Stimulated activated CD8-positive, alpha-beta memory T cell treated with anti-CD3 and anti-CD28 coated beads, Interleukin-4, amount 100 ng/mL, for 48 hours (primary cell): ENCODE results near the gene DPM3.
"Not testable (repeated sequence)": the region's sequence is repeated elsewhere in the genome, so short reads cannot be mapped to it uniquely, and the experiment has no call there.

Experiments
- DNase-seq: peaks from one replicate; pipeline ENCODE4 v3.0.0-alpha.2; 2020

Gene DPM3

GRCh38 chr1:155124503-155125463 lies 15.5 kb downstream of the DPM3 start:
- no peak for DNase-seq

GRCh38 chr1:155123801-155124200 lies 16.5 kb downstream of the DPM3 start:
- DNase-seq: no peak

- no peak for DNase-seq
Observed at GRCh38 chr1:155122308-155122707, 18.0 kb downstream of the DPM3 start.

- no peak for DNase-seq
Observed at GRCh38 chr1:155121249-155121648, 19.1 kb downstream of the DPM3 start.

- DNase-seq: no peak
Observed at GRCh38 chr1:155120253-155120652, 20.1 kb downstream of the DPM3 start.

GRCh38 chr1:155118090-155118489 lies 22.2 kb downstream of the DPM3 start:
- not testable (repeated sequence) for DNase-seq

GRCh38 chr1:155117610-155118009 lies 22.7 kb downstream of the DPM3 start:
- DNase-seq: no peak

GRCh38 chr1:155116113-155116764 lies 24.1 kb downstream of the DPM3 start:
- no peak for DNase-seq

- DNase-seq: no peak
Observed at GRCh38 chr1:155113450-155113980, 26.8 kb downstream of the DPM3 start.

GRCh38 chr1:155110826-155111225 lies 29.5 kb downstream of the DPM3 start:
- DNase-seq: no peak

- DNase-seq: no peak
Observed at GRCh38 chr1:155110381-155110780, 29.9 kb downstream of the DPM3 start.

GRCh38 chr1:155108296-155108695 lies 32.0 kb downstream of the DPM3 start:
- no peak for DNase-seq

GRCh38 chr1:155107309-155108264 lies 32.7 kb downstream of the DPM3 start:
- DNase-seq: no peak

- DNase-seq: no peak
Observed at GRCh38 chr1:155106862-155107261, 33.5 kb downstream of the DPM3 start.

- no peak for DNase-seq
Observed at GRCh38 chr1:155105604-155106011, 34.7 kb downstream of the DPM3 start.

GRCh38 chr1:155104605-155105534 lies 35.5 kb downstream of the DPM3 start:
- DNase-seq: no peak

GRCh38 chr1:155103325-155103724 lies 37.0 kb downstream of the DPM3 start:
- DNase-seq: no peak

GRCh38 chr1:155099331-155099730 lies 41.0 kb downstream of the DPM3 start:
- DNase-seq: no peak

- no peak for DNase-seq
Observed at GRCh38 chr1:155094622-155094948, 45.7 kb downstream of the DPM3 start.

- no peak for DNase-seq
Observed at GRCh38 chr1:155093911-155094621, 46.3 kb downstream of the DPM3 start.

- no peak for DNase-seq
Observed at GRCh38 chr1:155092641-155093040, 47.7 kb downstream of the DPM3 start.
